LNCaP clone FGC (cell line): Measurements from ENCODE around the gene IL11RA.

Experiments used
- DNase-seq: peaks from one replicate; pipeline ENCODE4 v3.0.0-alpha.2; 2011; ENCODE audit warnings: low read depth
- H3K4me3 ChIP-seq: 2 replicates; pipeline ENCODE4 v1.5.1; 2011; ENCODE audit warnings: mild to moderate bottlenecking, low read depth, low read length, control low read depth
- CTCF ChIP-seq: IDR thresholded peaks from 2 replicates; pipeline ENCODE4 v1.5.1; 2012; ENCODE audit warnings: mild to moderate bottlenecking; ENCODE audit not compliant: control insufficient read depth, insufficient read depth; ENCODE audit errors: extremely low read depth

The IL11RA gene

GRCh38 chr9:34693560-34693959 is 41.6 kb downstream of the IL11RA start:
- no peak for DNase-seq
- H3K4me3 ChIP-seq: no peak overlapping the region
- TF ChIP-seq CTCF: no peak

- DNase-seq: no peak
- no peak for TF ChIP-seq CTCF
- no peak overlapping the region for H3K4me3 ChIP-seq
Measured at GRCh38 chr9:34694811-34695210, 42.8 kb downstream of the IL11RA start.

- peak overlapping the region; percentile 54 for H3K4me3 ChIP-seq
- no peak for DNase-seq
- TF ChIP-seq CTCF: peak; percentile 93
Measured at GRCh38 chr9:34701023-34701768, 49.2 kb downstream of the IL11RA start.

GRCh38 chr9:34701769-34702736 is 50.1 kb downstream of the IL11RA start:
- no peak for DNase-seq
- peak; percentile 99 for TF ChIP-seq CTCF
- peak overlapping the region; percentile 54 for H3K4me3 ChIP-seq

- no peak for DNase-seq
- TF ChIP-seq CTCF: no peak
- H3K4me3 ChIP-seq: no peak overlapping the region
Measured at GRCh38 chr9:34707130-34707529, 55.1 kb downstream of the IL11RA start.

- no peak for TF ChIP-seq CTCF
- no peak overlapping the region for H3K4me3 ChIP-seq
- no peak for DNase-seq
Measured at GRCh38 chr9:34709196-34709978, 57.4 kb downstream of the IL11RA start.
